22Rv1 (cell line): Measurements from ENCODE around the gene ADM5.

Source experiments
- H3K27ac ChIP-seq: fragments of 450-650 bp; 2 replicates; pipeline ENCODE4 v1.5.1; 2017
- CTCF ChIP-seq: fragments of 450-650 bp; IDR thresholded peaks from 2 replicates; pipeline ENCODE4 v1.5.1; 2017; ENCODE audit warnings: mild to moderate bottlenecking
- ZFX ChIP-seq: fragments of 450-650 bp; IDR thresholded peaks from 2 replicates; pipeline ENCODE4 v1.6.1; 2017; ENCODE audit warnings: antibody characterized with exemption, borderline replicate concordance

ADM5 gene

GRCh38 chr19:49669516-49669915 is 19.9 kb upstream of the ADM5 start:
- no peak overlapping the region for H3K27ac ChIP-seq
- TF ChIP-seq ZFX (no peak), CTCF (no peak)

- peak; percentile 95 for TF ChIP-seq CTCF
- TF ChIP-seq ZFX, result no peak
- H3K27ac ChIP-seq, result peak overlapping the region; percentile 53
These were observed 17.1 kb upstream of the ADM5 start for GRCh38 chr19:49672131-49672919.

- H3K27ac ChIP-seq, result peak overlapping the region; percentile 100
- TF ChIP-seq ZFX (no peak), CTCF (no peak)
These were observed 13.1 kb upstream of the ADM5 start for GRCh38 chr19:49676136-49676783.

- TF ChIP-seq CTCF, result no peak
- no peak for TF ChIP-seq ZFX
These were observed 12.6 kb upstream of the ADM5 start for GRCh38 chr19:49676784-49677230.

GRCh38 chr19:49677231-49677900 is 12.0 kb upstream of the ADM5 start, which contains the start of gene PRMT1:
TSS of gene PRMT1 (plus strand) at chr19:49677271. CDS start at chr19:49677281, 10 bp downstream.
- H3K27ac ChIP-seq, result peak within 1 kb of the TSS; percentile 100
- TF ChIP-seq CTCF (no peak), ZFX (no peak)

More at GRCh38 chr19:49676784-49677230, 12.6 kb upstream of the ADM5 start:
- peak overlapping the region; percentile 100 for H3K27ac ChIP-seq

- TF ChIP-seq CTCF (peak; percentile 51), ZFX (no peak)
- peak overlapping the region; percentile 100 for H3K27ac ChIP-seq
These were observed 11.3 kb upstream of the ADM5 start for GRCh38 chr19:49677901-49678674.
